ENCODE data around the gene UBIAD1. TPM values are rescaled to one million over a fixed set of nuclear protein-coding genes. Genes with fewer than 3 reads are reported as not detected.
A peak's percentile ranks its signal among the peaks of the same experiment; 100 is the strongest.
"Not testable (repeated sequence)": the region's sequence is repeated elsewhere in the genome, so short reads cannot be mapped to it uniquely, and the experiment has no call there.

Gene UBIAD1
- total RNA-seq, 3 donors from 2014 or later, result 8.9 to 14.9 (median 12.6) TPM

DNA sequence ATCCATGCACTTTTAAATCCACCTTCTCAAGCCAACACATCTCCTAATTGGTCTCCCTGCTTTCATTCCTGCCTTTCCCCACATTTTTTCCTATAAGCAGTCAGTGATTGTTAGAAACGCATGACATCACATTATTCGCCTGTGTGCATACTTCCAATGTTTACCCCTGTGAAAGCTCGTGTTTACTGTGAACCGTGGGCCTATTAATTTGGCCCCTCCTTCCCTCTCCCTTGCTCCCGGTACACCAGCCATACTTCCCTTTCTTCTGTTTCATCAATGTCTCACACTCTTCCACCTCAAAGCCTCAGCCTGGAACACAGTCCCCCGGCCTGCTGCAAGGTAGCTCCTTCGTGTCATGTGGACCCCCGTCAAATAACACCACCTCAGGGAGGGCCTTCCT is 19.8 kb upstream of the UBIAD1 start:
- Histone ChIP-seq H3K36me3 (ENCODE audit: low read depth) (peaks cover 14% of the 10 kb centered on the region), H3K4me3 (no peak overlapping the region), H3K9me3 (no peaks in the 10 kb centered on the region), H3K4me1 (ENCODE audit: low read depth) (no peaks in the 10 kb centered on the region)
- DNase-seq (no peak), ATAC-seq (no peak)
- intact Hi-C loops (cut with DNase I, micrococcal nuclease), result no loop called here
- TF ChIP-seq, protein P1, sequence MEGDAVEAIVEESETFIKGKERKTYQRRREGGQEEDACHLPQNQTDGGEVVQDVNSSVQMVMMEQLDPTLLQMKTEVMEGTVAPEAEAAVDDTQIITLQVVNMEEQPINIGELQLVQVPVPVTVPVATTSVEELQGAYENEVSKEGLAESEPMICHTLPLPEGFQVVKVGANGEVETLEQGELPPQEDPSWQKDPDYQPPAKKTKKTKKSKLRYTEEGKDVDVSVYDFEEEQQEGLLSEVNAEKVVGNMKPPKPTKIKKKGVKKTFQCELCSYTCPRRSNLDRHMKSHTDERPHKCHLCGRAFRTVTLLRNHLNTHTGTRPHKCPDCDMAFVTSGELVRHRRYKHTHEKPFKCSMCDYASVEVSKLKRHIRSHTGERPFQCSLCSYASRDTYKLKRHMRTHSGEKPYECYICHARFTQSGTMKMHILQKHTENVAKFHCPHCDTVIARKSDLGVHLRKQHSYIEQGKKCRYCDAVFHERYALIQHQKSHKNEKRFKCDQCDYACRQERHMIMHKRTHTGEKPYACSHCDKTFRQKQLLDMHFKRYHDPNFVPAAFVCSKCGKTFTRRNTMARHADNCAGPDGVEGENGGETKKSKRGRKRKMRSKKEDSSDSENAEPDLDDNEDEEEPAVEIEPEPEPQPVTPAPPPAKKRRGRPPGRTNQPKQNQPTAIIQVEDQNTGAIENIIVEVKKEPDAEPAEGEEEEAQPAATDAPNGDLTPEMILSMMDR (IDR thresholded peaks at IDR 0.05), result no peak

DNA sequence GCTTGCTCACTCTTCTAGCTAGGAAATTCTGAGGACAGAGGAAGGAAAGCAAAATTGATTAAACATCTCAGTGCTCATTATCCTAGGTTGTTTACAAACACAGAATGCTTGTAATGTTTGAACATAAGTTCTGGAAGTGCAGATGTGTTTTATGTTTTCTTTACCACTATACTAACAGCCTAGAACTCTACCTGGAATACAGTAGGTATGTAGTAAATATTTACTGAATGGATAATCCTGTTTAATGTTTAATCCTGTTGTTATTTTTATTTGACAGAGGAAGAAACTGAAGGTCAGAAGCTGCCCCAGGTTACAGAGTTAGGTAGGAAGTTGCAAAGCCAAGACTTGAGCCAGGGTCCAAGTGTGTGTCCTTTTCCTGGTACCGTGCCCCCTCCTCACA is 16.7 kb upstream of the UBIAD1 start:
- Histone ChIP-seq H3K4me3 (no peak overlapping the region), H3K36me3 (ENCODE audit: low read depth) (peaks cover 14% of the 10 kb centered on the region), H3K4me1 (ENCODE audit: low read depth) (peaks cover 2% of the 10 kb centered on the region), H3K9me3 (no peaks in the 10 kb centered on the region)
- no peak for DNase-seq
- no peak for ATAC-seq
- TF ChIP-seq, protein P1 (IDR thresholded peaks at IDR 0.05), result no peak
- intact Hi-C loops (cut with DNase I, micrococcal nuclease), result no loop called here

DNA sequence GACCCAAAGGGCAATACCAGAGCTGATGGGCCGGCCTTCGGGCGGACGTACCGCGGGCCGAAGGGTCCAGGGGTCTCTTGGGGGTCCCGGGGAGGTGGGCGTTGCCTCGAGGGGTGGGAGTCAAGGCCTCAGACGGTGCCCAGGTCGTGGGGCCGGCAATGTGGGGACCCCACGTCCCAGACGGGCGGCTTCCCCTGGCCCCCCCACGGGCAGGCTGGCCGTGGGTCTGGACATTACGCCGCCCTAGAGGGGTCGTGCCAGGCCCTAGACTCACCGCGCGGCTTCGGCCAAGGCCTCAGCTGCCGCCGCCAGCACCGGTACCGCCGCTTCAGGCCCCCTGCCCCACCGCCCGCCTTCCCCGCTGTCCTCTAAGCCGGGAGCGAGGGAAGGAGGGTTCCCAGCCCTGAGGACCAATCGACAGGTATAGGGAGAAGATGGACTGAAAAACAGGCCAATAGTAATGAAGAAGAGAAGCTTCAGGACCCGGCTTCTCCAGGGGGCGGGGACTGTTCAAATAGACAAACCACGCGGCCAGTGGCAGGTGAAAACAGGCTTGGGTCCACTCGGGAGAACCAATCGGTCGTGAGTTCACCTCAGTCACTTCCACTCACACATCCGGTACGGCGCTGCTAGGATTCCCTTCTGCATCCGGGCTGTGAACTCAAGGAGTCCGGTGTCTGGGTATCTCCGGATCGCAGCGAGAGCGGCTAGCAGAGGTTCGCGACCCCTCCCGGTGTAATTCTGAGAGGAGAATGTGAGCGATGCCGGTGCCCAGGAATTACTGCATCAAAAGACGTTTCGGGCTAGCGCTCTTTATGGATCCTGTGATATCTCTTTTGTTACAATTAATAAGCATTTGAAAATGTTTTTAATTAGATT is 10.6 kb upstream of the UBIAD1 start, which contains the start of gene MTOR:
TSS of gene MTOR (minus strand) at position 381 of the 879 bp plus-strand sequence. CDS start 3,142 bp downstream, outside the sequence.
- peak; percentile 97 to 99 (median 98) for DNase-seq
- peaks cover 6% of the 10 kb centered on the region for H3K4me1 ChIP-seq (ENCODE audit: low read depth)

DNA sequence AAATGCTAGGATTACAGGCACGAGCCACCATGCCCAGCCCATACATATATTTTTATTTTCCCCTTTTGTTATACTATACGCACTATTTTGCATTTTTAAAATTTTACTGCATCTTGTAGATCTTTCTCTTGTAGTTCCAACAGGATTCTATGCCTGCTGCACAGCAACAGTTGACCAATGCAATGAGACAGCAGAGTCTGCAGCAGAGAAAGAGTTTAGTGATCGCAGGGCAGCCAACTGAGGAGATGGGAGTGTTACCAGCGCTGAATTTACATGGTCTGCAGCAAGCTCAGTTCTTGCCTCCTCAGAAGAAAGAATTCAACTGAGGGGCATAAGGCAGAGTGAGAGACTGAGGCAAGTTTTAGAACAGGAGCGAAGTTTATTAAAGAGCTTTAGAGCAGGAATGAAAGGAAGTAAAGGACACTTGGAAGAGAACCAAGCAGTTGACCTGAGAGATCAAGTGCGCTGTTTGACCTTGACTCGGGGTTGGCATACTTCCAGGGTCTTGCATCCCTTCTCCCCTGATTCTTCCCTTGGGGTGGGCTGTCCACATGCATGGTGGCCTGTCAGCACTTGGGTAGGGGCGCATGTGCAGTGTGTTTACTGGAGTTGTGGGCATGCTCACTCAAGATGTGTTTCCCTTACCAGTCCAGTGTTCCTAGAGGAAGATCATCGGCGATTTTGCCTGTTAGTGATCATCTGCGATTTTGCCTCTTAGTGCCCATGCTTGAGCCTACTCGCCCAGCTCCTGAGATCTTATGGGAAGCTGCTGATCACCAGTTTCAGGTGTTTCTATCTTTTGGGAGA is 6.5 kb upstream of the UBIAD1 start:
- intact Hi-C loops (cut with DNase I, micrococcal nuclease), result no loop called here
- Histone ChIP-seq H3K9me3 (no peaks in the 10 kb centered on the region), H3K36me3 (ENCODE audit: low read depth) (no peaks in the 10 kb centered on the region), H3K4me1 (ENCODE audit: low read depth) (peaks cover 3% of the 10 kb centered on the region), H3K4me3 (no peak overlapping the region)
- ATAC-seq (no peak), DNase-seq (no peak)
- TF ChIP-seq, protein P1 (IDR thresholded peaks at IDR 0.05), result no peak

More for the DNA sequence above, 10.6 kb upstream of the UBIAD1 start, which contains the start of gene MTOR:
- H3K36me3 ChIP-seq (ENCODE audit: low read depth), result peaks cover 4% of the 10 kb centered on the region
- TF ChIP-seq, protein P1 (IDR thresholded peaks at IDR 0.05), result no peak
- intact Hi-C loops (cut with DNase I, micrococcal nuclease), result no loop called here
- no peaks in the 10 kb centered on the region for H3K9me3 ChIP-seq
- ATAC-seq, result peak; percentile 100
- peak within 1 kb of the TSS; percentile 97 for H3K4me3 ChIP-seq

DNA sequence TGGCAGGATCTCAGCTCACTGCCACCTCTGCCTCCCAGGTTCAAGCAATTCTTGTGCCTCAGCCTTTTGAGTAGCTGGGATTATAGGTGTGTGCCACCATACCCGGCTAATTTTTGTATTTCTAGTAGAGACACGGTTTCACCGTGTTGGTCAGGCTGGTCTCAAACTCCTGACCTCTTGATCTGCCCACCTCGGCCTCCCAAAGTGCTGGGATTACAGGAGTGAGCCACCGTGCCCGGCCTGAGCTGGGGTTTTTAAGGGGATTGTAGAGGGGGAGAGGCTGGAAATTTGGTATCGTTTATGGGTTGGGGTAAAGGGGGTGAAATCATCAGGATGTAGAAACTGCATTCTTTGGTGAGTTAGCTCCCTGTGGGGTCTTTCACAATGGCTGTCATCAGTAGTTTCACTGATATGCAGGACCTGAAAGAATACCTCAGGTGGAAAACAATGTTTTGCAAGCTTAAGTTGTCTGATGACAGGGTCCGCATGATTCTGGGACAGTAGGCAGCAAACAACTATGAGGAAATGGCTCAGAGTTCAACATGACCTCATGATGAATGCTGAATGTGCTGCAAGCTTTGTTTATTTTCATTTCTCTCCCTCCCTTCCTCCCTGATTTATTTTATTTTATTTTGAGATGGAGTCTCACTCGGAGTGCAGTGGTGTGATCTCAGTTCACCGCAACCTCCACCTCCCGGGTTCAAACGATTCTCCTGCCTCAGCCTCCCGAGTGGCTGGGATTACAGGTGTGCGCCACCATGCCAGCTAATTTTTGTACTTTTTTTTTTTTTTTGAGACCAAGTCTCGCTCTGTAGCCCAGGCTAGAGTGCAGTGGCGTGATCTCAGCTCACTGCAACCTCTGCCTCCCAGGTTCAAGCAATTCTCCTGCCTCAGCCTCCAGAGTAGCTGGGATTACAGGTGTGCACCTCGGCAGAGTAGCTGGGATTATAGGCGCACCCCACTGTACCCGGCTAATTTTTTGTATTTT is 5.4 kb upstream of the UBIAD1 start:
- not testable (repeated sequence) for DNase-seq

More for the DNA sequence above, 5.4 kb upstream of the UBIAD1 start:
- H3K4me1 ChIP-seq (ENCODE audit: low read depth); ATAC-seq; H3K36me3 ChIP-seq (ENCODE audit: low read depth); H3K9me3 ChIP-seq; intact Hi-C loops (cut with DNase I, micrococcal nuclease); H3K4me3 ChIP-seq: not testable (repeated sequence)

Measured in mucosa of descending colon (tissue), 3 donors.